Lower leg skin (tissue), 3 donors: Measurements from ENCODE around the gene PGR.

Source experiments
- CTCF ChIP-seq, 3 donors: fragments of 450-650 bp; IDR thresholded peaks; one replicate each; pipeline ENCODE4 v1.5.1; 2016; ENCODE audit warnings: antibody characterized with exemption in 3 of 3, mild to moderate bottlenecking in 3 of 3, moderate library complexity in 2 of 3
- POLR2A ChIP-seq, 2 donors: fragments of 450-650 bp; IDR thresholded peaks; one replicate each; pipeline ENCODE4 v1.6.1; 2016 to 2017; ENCODE audit warnings: antibody characterized with exemption in 2 of 2, mild to moderate bottlenecking in 1 of 2, moderate library complexity in 1 of 2

- TF ChIP-seq CTCF (IDR thresholded peaks at IDR 0.05) (no peak), POLR2A (IDR thresholded peaks at IDR 0.05) (no peak)
Measured at GRCh38 chr11:101133190-101133589, 3.6 kb upstream of the PGR start.
